GM23338 (cell line): ENCODE data around the gene UGT1A1. TPM values are rescaled to one million over a fixed set of nuclear protein-coding genes. Genes with fewer than 3 reads are reported as not detected.

Source experiments
- ATAC-seq: fragments of 200-7000 bp; cut with Tn5 transposase; 3 replicates; pipeline ENCODE4 v1.9.1; 2020
- DNase-seq: peaks from one replicate; pipeline ENCODE4 v3.0.0-alpha.2; 2015; ENCODE audit warnings: low spot score
- H2AFZ ChIP-seq: fragments of 200-600 bp; sonication (generic); 2 replicates; pipeline ENCODE4 v1.8.0; 2016; ENCODE audit warnings: antibody characterized with exemption, mild to moderate bottlenecking, moderate library complexity
- H3F3A ChIP-seq: fragments of 200-600 bp; sonication (generic); replicated peaks from 2 replicates; pipeline ENCODE4 v1.8.0; 2017; ENCODE audit warnings: antibody characterized with exemption, mixed run types, low read depth
- H3K27ac ChIP-seq: fragments of 200-600 bp; sonication (generic); 2 replicates; pipeline ENCODE4 v1.6.1; 2016; ENCODE audit warnings: low read depth
- H3K27me3 ChIP-seq: fragments of 200-600 bp; sonication (generic); 2 replicates; pipeline ENCODE4 v1.8.0; 2016; ENCODE audit warnings: mild to moderate bottlenecking, mixed run types, moderate library complexity; ENCODE audit not compliant: insufficient read depth
- H3K36me3 ChIP-seq: fragments of 200-600 bp; sonication (generic); 2 replicates; pipeline ENCODE4 v1.8.0; 2016; ENCODE audit warnings: mild to moderate bottlenecking; ENCODE audit not compliant: insufficient read depth
- H3K4me1 ChIP-seq: fragments of 200-600 bp; sonication (generic); 2 replicates; pipeline ENCODE4 v1.8.0; 2016; ENCODE audit warnings: mild to moderate bottlenecking, moderate library complexity; ENCODE audit not compliant: insufficient read depth
- H3K4me2 ChIP-seq: fragments of 200-600 bp; sonication (generic); 2 replicates; pipeline ENCODE4 v1.7.1; 2017; ENCODE audit warnings: mixed run types
- H3K4me3 ChIP-seq: fragments of 200-600 bp; sonication (generic); 2 replicates; pipeline ENCODE4 v1.6.1; 2016; ENCODE audit warnings: mixed run types
- H3K79me2 ChIP-seq: fragments of 200-600 bp; sonication (generic); replicated peaks from 2 replicates; pipeline ENCODE4 v1.8.0; 2017; ENCODE audit warnings: mild to moderate bottlenecking; ENCODE audit not compliant: insufficient read depth
- H3K9me2 ChIP-seq: fragments of 200-600 bp; sonication (generic); 2 replicates; pipeline ENCODE4 v1.8.0; 2017; ENCODE audit not compliant: insufficient read depth
- H4K20me1 ChIP-seq: fragments of 200-600 bp; sonication (generic); replicated peaks from 2 replicates; pipeline ENCODE4 v1.8.0; 2017; ENCODE audit warnings: mild to moderate bottlenecking; ENCODE audit not compliant: insufficient read depth
- H3K27ac Mint-ChIP-seq: 2 replicates; pipeline ENCODE4 v1.8.0; 2020; ENCODE audit warnings: inconsistent platforms, mild to moderate bottlenecking, moderate library complexity, mixed read lengths
- H3K27me3 Mint-ChIP-seq: 3 replicates; pipeline ENCODE4 v1.8.0; 2022; ENCODE audit warnings: low read depth, mild to moderate bottlenecking, moderate library complexity, mixed read lengths, inconsistent platforms; ENCODE audit not compliant: insufficient read depth, poor library complexity
- H3K36me3 Mint-ChIP-seq: 3 replicates; pipeline ENCODE4 v1.8.0; 2021; ENCODE audit warnings: low read depth, mild to moderate bottlenecking, inconsistent platforms, moderate library complexity, mixed read lengths
- H3K4me1 Mint-ChIP-seq: 3 replicates; pipeline ENCODE4 v1.8.0; 2020; ENCODE audit warnings: mild to moderate bottlenecking, inconsistent platforms, mixed read lengths
- H3K4me3 Mint-ChIP-seq: 3 replicates; pipeline ENCODE4 v1.8.0; 2021; ENCODE audit warnings: moderate library complexity, mild to moderate bottlenecking, inconsistent platforms, mixed read lengths
- H3K9me3 Mint-ChIP-seq: 3 replicates; pipeline ENCODE4 v1.8.0; 2020; ENCODE audit warnings: moderate library complexity, mild to moderate bottlenecking, inconsistent platforms, mixed read lengths
- CREB1 ChIP-seq: fragments of 250-450 bp; sonication (Bioruptor Pico); IDR thresholded peaks from 2 replicates; pipeline ENCODE4 v1.5.0; 2020; ENCODE audit warnings: low read depth, mild to moderate bottlenecking, moderate library complexity
- CTCF ChIP-seq, 2 experiments: fragments of 200-600 bp in 1 of 2; sonication (generic) in 1 of 2; conservative IDR thresholded peaks; 2 replicates each; pipeline versions ENCODE4 v1.5.1 to v1.6.1; 2016 to 2017; ENCODE audit warnings: antibody characterized with exemption in 2 of 2, low read depth in 2 of 2, mild to moderate bottlenecking in 2 of 2, moderate library complexity in 1 of 2
- ETS1 ChIP-seq: IDR thresholded peaks from 2 replicates; pipeline ENCODE4 v1.6.1; 2016; ENCODE audit warnings: antibody characterized with exemption
- EZH2 ChIP-seq: fragments of 200-600 bp; sonication (generic); IDR thresholded peaks from one replicate; pipeline ENCODE4 v1.8.0; 2017; ENCODE audit warnings: antibody characterized with exemption, mild to moderate bottlenecking, low read depth; ENCODE audit not compliant: unreplicated experiment
- EZH2phosphoT487 ChIP-seq: fragments of 200-600 bp; sonication (generic); IDR thresholded peaks from one replicate; pipeline ENCODE4 v1.8.1; 2018; ENCODE audit warnings: antibody characterized with exemption; ENCODE audit not compliant: unreplicated experiment
- JUNB ChIP-seq: IDR thresholded peaks from one replicate; pipeline ENCODE4 v1.6.1; 2016; ENCODE audit warnings: antibody characterized with exemption; ENCODE audit not compliant: unreplicated experiment
- NANOG ChIP-seq: IDR thresholded peaks from 2 replicates; pipeline ENCODE4 v1.6.1; 2016; ENCODE audit warnings: antibody characterized with exemption, borderline replicate concordance
- POLR2AphosphoS5 ChIP-seq: IDR thresholded peaks from 2 replicates; pipeline ENCODE4 v1.6.1; 2016; ENCODE audit warnings: antibody characterized with exemption, low read depth
- REST ChIP-seq: IDR thresholded peaks from one replicate; pipeline ENCODE4 v1.6.1; 2018; ENCODE audit warnings: antibody characterized with exemption; ENCODE audit not compliant: unreplicated experiment
- STAT1 ChIP-seq: IDR thresholded peaks from one replicate; pipeline ENCODE4 v1.6.1; 2016; ENCODE audit warnings: antibody characterized with exemption; ENCODE audit not compliant: unreplicated experiment
- ZNF114 ChIP-seq: fragments of 250-450 bp; sonication (Bioruptor Pico); IDR thresholded peaks from 2 replicates; pipeline ENCODE4 v1.5.0; 2020; ENCODE audit warnings: mild to moderate bottlenecking, moderate library complexity
- ZNF331 ChIP-seq: fragments of 250-450 bp; sonication (Bioruptor Pico); IDR thresholded peaks from 2 replicates; pipeline ENCODE4 v1.5.0; 2020; ENCODE audit warnings: low read depth, mild to moderate bottlenecking, moderate library complexity
- ZNF462 ChIP-seq: fragments of 250-450 bp; sonication (Bioruptor Pico); IDR thresholded peaks from 2 replicates; pipeline ENCODE4 v1.5.0; 2020; ENCODE audit warnings: mild to moderate bottlenecking, moderate library complexity
- polyA plus RNA-seq: library from polyadenylated mRNA; unstranded; fragments of >200 nt; fragmentation: Nextera tagmentation; extraction: Ambion mirVana; gene quantifications from 2 replicates; pipeline ENCODE4 v1.2.1, GENCODE V29; 2016
- total RNA-seq: library from RNA; depleted of rRNA; stranded (reverse); fragments of >200 nt; shearing (Covaris generic); gene quantifications from 2 replicates; pipeline ENCODE4 v1.2.3, GENCODE V29; 2014

Gene UGT1A1
- total and polyA plus RNA-seq, 2 experiments from 2014 or later = not detected

- Mint-ChIP-seq H3K4me3 (no peak overlapping the region), H3K9me3 (no peaks in the 10 kb centered on the region), H3K27ac (no peak overlapping the region), H3K27me3 (peaks cover 12% of the 10 kb centered on the region), H3K36me3 (no peaks in the 10 kb centered on the region), H3K4me1 (no peaks in the 10 kb centered on the region; the same call in 2 of the 3 replicates)
- H3K79me2 ChIP-seq = no peaks in the 10 kb centered on the region
- no peak overlapping the region for H3K4me2 ChIP-seq
- no peaks in the 10 kb centered on the region for H3K36me3 ChIP-seq
- no peak overlapping the region for H2AFZ ChIP-seq
- no peaks in the 10 kb centered on the region for H3K27me3 ChIP-seq
- no peak overlapping the region for H3K4me3 ChIP-seq
- no peaks in the 10 kb centered on the region for H3K4me1 ChIP-seq
- no peak for ATAC-seq
- H3K9me2 ChIP-seq = peaks cover 6% of the 10 kb centered on the region; the same call in 1 of the 2 replicates
- H3F3A ChIP-seq = no peaks in the 10 kb centered on the region
- DNase-seq = no peak
- H3K27ac ChIP-seq = no peak overlapping the region
- TF ChIP-seq EZH2 = no peak
- no peak for TF ChIP-seq EZH2phosphoT487
- TF ChIP-seq ZNF331 (CRISPR knock-in tag) = no peak
- no peak for TF ChIP-seq STAT1
- no peak for TF ChIP-seq JUNB
- no peak for TF ChIP-seq ZNF462 (CRISPR knock-in tag)
- TF ChIP-seq POLR2AphosphoS5 = no peak
- no peak for TF ChIP-seq CTCF (conservative IDR thresholded peaks at IDR 0.05; ENCODE audit: low read depth in 2 of 2)
- no peak for TF ChIP-seq ZNF114 (CRISPR knock-in tag)
- no peak for TF ChIP-seq CREB1 (CRISPR knock-in tag)
- no peak for TF ChIP-seq REST
- TF ChIP-seq ETS1 = no peak
- TF ChIP-seq NANOG = no peak
- H4K20me1 ChIP-seq = no peaks in the 10 kb centered on the region
Measured at GRCh38 chr2:233817361-233817911, 57.4 kb downstream of the UGT1A1 start.
